ENCODE measurements around the gene DGKB.

DNA sequence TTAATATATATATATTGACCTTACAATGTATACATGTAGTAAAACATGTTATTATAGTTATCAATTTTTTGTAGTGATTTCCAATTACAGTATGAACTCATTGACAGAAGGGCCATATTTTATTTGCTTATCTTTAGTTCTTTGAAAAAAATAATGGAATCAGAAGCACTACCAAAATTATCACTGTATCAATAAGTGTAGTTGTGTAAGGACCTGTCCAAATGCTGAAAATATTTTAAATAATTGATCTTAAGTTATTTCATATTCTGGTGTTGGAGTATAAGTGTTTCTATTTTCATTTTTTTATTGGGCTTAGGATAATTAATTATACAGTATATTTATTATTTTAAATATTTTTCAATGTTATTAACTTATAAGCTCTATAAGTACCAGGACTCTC lies 8.5 kb upstream of the DGKB start:
- TF ChIP-seq, protein P1, sequence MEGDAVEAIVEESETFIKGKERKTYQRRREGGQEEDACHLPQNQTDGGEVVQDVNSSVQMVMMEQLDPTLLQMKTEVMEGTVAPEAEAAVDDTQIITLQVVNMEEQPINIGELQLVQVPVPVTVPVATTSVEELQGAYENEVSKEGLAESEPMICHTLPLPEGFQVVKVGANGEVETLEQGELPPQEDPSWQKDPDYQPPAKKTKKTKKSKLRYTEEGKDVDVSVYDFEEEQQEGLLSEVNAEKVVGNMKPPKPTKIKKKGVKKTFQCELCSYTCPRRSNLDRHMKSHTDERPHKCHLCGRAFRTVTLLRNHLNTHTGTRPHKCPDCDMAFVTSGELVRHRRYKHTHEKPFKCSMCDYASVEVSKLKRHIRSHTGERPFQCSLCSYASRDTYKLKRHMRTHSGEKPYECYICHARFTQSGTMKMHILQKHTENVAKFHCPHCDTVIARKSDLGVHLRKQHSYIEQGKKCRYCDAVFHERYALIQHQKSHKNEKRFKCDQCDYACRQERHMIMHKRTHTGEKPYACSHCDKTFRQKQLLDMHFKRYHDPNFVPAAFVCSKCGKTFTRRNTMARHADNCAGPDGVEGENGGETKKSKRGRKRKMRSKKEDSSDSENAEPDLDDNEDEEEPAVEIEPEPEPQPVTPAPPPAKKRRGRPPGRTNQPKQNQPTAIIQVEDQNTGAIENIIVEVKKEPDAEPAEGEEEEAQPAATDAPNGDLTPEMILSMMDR (IDR thresholded peaks at IDR 0.05): no peak
- TF ChIP-seq POLR2A (IDR thresholded peaks at IDR 0.05): no peak
